Renal cortical epithelial cell (primary cell): ENCODE results near the gene ACOT6. TPM values are rescaled to one million over a fixed set of nuclear protein-coding genes. Genes with fewer than 3 reads are reported as not detected.
"Not testable (repeated sequence)": the region's sequence is repeated elsewhere in the genome, so short reads cannot be mapped to it uniquely, and the experiment has no call there.

Experiments
- DNase-seq: peaks from one replicate; pipeline ENCODE4 v3.0.0-alpha.2; 2011; ENCODE audit warnings: low read depth
- total RNA-seq: library from RNA; depleted of rRNA; stranded (reverse); fragments of >200 nt; gene quantifications from 2 replicates; pipeline ENCODE4 v1.2.3, GENCODE V29; 2014

Gene ACOT6
- total RNA-seq, result not detected in 2 replicates

GRCh38 chr14:73612339-73613045 lies at the start of gene ACOT6:
TSS of gene ACOT6 (plus strand) at chr14:73612517. CDS start at chr14:73612572, 55 bp downstream.
- DNase-seq, result peak; percentile 46

DNA sequence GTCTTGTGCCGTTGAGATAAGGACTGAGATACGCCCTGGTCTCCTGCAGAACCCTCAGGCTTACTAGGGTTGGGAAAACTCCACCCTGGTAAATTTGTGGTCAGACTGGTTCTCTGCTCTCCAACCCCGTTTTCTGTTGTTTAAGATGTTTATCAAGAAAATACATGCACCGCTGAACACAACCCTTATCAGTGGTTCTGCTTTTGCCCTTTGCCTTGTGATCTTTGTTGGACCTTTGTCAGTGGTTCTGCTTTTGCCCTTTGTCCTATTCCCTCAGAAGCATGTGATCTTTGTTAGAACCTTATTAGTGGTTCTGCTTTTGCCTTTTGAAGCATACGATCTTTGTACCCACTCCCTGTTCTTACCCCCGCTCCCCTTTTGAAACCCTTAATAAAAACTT lies 49.6 kb upstream of the ACOT6 start:
- not testable (repeated sequence) for DNase-seq

DNA sequence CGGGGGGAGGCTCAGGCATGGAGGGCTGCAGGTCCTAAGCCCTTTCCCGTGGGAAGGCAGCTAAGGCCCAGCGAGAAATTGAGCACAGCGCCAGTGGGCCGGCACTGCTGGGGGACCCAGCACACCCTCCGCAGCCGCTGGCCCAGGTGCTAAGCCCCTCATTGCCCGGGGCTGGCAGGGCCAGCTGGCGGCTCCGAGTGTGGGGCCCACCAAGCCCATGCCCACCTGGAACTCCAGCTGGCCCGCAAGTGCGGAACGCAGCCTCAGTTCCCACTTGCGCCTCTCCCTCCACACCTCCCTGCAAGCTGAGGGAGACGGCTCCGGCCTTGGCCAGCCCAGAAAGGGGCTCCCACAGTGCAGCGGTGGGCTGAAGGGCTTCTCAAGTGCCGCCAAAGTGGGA lies 45.9 kb upstream of the ACOT6 start:
- DNase-seq, result not testable (repeated sequence)

- not testable (repeated sequence) for DNase-seq
These were observed 45.4 kb upstream of the ACOT6 start for GRCh38 chr14:73566935-73567334.

DNA sequence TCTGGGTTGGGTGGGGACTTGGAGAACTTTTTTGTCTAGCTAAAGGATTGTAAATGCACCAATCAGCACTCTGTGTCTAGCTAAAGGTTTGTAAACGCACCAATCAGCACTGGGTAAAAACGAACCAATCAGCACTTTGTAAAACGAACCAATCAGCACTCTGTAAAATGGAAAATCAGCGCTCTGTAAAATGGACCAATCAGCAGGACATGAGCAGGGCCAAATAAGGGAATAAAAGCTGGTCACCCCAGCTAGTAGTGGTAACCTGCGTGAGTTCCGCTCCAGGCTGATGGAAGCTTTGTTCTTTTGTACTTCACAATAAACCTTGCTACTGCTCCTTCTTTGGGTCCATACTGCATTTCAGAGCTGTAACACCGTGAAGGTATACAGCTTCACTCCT lies 45.0 kb upstream of the ACOT6 start:
- no peak for DNase-seq

DNA sequence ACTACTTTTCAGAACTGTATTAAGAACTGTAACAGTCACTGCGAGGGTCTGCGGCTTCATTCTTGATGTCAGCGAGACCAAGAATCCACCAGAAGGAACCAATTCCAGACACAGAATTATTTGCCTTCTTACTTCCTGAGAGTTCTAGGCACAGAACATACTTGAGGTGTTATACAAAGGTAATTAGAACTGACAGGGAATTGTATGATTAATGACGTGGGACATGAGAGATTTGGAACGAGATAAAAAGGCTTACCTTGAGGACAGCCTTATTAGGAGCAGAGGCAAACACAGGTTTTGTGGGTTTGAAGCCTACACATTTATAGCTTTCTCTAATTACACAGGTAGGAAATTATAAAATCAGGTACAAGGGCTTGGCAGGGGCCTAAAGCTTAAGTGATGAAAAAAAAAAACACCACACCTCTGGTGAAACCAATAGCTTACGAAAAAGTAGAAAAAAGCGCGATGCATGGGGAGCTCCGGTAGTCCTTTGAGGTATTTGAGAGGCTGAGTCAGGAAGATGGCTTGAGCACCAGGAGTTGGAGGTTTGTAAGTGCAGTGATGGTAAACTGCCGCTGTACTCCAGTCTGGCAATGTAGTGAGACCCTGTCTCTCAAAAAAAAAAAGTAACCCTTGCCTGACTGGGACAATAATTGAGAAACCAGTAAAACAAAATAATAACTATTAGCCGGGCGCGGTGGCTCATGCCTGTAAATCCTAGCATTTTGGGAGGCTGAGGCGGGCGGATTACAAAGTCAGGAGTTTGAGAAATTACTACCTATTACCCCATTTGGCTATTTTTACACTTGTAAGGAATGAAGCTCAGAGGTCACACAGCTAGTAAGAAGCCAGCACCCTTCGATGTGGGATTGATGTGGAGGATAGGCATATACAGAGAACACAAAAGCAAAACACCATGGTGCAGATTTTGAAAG lies 44.1 kb upstream of the ACOT6 start:
- peak; percentile 59 for DNase-seq

- not testable (repeated sequence) for DNase-seq
These were observed 43.5 kb upstream of the ACOT6 start for GRCh38 chr14:73568886-73569184.

DNA sequence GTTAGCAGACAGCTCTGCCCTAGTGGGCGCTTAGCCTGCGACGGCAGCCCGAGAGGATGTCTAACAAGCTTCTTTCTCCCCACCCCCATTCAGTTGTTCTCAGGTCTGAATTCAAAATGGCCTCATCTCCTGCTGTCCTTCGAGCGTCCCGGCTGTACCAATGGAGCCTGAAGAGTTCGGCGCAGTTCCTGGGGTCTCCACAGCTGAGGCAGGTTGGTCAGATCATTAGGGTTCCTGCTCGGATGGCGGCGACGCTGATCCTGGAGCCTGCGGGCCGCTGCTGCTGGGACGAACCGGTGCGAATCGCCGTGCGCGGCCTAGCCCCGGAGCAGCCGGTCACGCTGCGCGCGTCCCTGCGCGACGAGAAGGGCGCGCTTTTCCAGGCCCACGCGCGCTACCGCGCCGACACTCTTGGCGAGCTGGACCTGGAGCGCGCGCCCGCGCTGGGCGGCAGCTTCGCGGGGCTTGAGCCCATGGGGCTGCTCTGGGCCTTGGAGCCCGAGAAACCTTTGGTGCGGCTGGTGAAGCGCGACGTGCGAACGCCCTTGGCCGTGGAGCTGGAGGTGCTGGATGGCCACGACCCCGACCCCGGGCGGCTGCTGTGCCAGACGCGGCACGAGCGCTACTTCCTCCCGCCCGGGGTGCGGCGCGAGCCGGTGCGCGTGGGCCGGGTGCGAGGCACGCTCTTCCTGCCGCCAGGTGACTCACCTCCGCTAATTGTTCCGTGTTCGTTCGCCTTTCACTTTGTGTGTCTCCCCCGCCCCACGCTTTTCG lies 42.9 kb upstream of the ACOT6 start, which contains the start of gene ACOT2:
ACOT2 (plus strand) TSS at position 29 of the 774 bp plus-strand sequence; CDS start at position 57, 28 bp downstream.
- peak; percentile 82 for DNase-seq

DNA sequence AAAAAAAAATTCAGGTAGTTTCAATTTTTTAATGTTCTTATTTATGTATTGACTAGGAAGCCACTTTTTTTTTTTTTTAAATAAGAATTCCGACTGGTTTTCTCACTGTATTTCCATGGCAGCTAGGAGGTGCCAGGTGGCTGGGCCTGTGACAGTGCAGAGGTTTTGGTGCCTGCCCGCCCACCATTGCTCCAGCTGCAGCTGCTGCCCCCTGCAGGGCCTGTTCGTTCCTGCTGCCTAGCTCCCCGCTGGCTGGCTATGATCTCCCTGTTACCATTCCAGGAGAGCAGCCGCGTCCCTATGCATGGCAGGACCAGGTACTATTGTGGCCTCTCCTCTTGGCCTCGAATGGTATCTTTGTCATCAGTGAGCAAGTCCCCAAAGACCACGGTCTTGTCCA lies 41.4 kb upstream of the ACOT6 start:
- DNase-seq, result not testable (repeated sequence)

- DNase-seq, result not testable (repeated sequence)
These were observed 39.3 kb upstream of the ACOT6 start for GRCh38 chr14:73573034-73573433.

- not testable (repeated sequence) for DNase-seq
These were observed 38.6 kb upstream of the ACOT6 start for GRCh38 chr14:73573740-73574139.

- not testable (repeated sequence) for DNase-seq
These were observed 38.1 kb upstream of the ACOT6 start for GRCh38 chr14:73574251-73574650.

GRCh38 chr14:73576391-73576790 lies 35.9 kb upstream of the ACOT6 start:
- DNase-seq, result no peak

DNA sequence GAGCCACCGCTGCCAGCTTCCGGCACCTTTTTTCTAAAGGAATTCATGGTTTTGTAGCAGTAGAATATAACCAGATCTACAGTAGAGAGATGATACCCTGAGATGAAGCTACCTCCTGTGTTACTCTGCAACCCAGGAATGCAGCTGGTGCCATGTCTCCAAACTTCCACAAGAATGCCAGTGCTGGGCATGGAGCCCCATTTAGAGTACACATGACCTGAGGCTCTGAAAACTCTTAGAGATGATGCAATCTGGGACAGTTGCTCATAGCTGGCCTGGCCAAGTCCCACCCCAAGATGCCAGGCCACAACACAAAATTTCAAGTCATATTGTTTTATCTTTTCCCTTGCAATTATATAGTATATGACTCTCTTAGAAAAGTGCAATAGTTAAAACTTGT lies 35.1 kb upstream of the ACOT6 start:
- DNase-seq, result not testable (repeated sequence)

GRCh38 chr14:73582102-73582979 lies 30.0 kb upstream of the ACOT6 start:
- not testable (repeated sequence) for DNase-seq

DNA sequence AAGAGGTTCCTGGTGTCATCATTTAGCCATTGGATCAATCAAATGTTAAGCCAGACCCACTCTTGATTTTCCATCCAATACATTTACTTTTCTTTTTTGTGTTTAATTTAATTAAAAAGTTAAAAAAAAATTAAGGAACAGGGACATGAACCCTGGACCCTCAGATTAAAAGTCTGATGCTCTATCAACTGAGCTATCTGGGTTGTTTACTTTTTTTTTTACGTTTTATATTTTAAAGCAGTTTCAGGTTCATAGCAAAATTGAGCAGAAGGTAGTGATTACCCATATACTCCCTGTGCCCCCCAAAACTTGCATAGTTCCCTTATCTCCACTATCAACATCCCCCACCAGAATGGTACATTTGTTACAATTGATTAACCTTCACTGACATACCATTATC lies 23.6 kb upstream of the ACOT6 start:
- DNase-seq, result no peak

DNA sequence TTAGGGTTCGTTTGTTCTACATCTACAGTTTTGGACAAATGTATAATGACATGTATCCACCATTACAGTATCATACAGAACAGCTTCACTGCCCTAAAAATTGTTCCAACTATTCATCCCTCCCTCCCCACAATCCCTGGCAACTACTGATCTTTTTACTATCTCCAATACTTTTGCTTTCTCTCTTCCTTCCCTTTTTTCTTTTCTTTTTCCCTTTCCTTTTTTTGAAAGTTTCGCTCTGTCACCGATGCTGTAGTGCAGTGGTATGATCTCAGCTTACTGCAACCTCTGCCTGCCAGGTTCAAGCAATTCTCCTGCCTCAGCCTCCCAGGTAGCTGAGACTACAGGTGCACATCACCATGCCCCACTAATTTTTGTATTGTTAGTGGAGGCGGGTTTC lies 23.2 kb upstream of the ACOT6 start:
- no peak for DNase-seq

- not testable (repeated sequence) for DNase-seq
These were observed 21.7 kb upstream of the ACOT6 start for GRCh38 chr14:73590673-73591004.

GRCh38 chr14:73591690-73592449 lies 20.4 kb upstream of the ACOT6 start, which contains the start of gene ACOT4:
TSS of gene ACOT4 (plus strand) at chr14:73591873. CDS start at chr14:73591960, 87 bp downstream.
- no peak for DNase-seq

DNA sequence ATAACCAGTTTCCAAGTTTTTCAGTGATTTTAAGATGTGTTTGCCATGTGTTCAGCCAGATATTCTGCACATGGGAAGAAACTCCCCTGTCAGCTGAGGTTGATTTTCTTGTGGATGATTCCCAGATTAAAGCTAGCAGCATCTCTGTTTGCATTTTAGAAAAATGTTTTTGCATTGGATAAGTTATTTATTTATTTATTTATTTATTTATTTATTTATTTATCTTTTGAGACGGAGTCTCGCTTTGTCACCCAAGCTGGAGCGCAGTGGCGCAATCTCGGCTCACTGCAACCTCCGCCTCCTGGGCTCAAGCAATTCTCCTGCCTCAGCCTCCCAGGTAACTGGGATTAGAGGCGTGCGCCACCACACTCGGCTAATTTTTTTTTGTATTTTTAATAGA lies 17.8 kb upstream of the ACOT6 start:
- DNase-seq, result no peak
